ENCODE measurements around the gene WNT10A.
"Not testable (repeated sequence)": the region's sequence is repeated elsewhere in the genome, so short reads cannot be mapped to it uniquely, and the experiment has no call there.

WNT10A gene

GRCh38 chr2:218927876-218928275 lies 47.2 kb downstream of the WNT10A start:
- no peak for DNase-seq

DNA sequence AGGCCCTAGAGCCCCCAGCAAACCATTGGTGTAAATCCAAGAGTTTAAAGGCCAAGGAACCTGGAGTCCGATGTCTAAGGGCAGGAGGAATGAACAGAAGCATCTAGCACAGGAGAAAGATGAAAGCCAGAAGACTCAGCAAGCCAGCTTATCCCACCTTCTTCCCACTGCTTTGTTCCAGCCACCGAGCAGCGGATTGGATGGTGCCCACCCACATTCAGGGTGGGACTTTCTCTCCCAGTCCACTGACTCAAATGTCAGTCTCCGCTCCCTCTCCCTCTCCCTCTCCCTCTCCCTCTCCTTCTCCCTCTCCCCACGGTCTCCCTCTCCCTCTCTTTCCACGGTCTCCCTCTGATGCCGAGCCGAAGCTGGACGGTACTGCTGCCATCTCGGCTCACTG lies 49.8 kb downstream of the WNT10A start:
- not testable (repeated sequence) for DNase-seq

GRCh38 chr2:218931751-218932150 lies 51.1 kb downstream of the WNT10A start:
- not testable (repeated sequence) for DNase-seq

All from hypothalamus (tissue), 51 donors.